ENCODE results near the gene EPO. TPM values are rescaled to one million over a fixed set of nuclear protein-coding genes. Genes with fewer than 3 reads are reported as not detected.
A peak's percentile ranks its signal among the peaks of the same experiment; 100 is the strongest.

EPO gene
- total and polyA plus RNA-seq, 2 donors (not counting 1 experiment from before 2014, with no cell fraction given), result 0.10 TPM; not detected in 1

GRCh38 chr7:100678291-100678984 lies 41.8 kb upstream of the EPO start:
- Histone ChIP-seq H3K79me2 (ENCODE audit: control insufficient read depth, insufficient read depth, low read length) (peaks cover 12% of the 10 kb centered on the region), H3K27me3 (replicated peaks in 1 of 4; ENCODE audit: control extremely low read depth in 1 of 4, control insufficient read depth in 3 of 4, insufficient read depth in 4 of 4, low read length in 3 of 4) (no peaks in the 10 kb centered on the region), H2AFZ (ENCODE audit: insufficient read depth, low read depth, low read length, poor library complexity, severe bottlenecking) (no peak overlapping the region), H4K20me1 (ENCODE audit: control insufficient read depth, insufficient read depth, low read length, poor library complexity, severe bottlenecking) (peaks cover 57% of the 10 kb centered on the region), H3K4me2 (replicated peaks; ENCODE audit: low read depth, low read length, poor library complexity, severe bottlenecking) (no peak overlapping the region), H3K9me3 (ENCODE audit: control extremely low read depth in 1 of 3, control insufficient read depth in 2 of 3, insufficient read depth in 1 of 3, low read length in 2 of 3) (no peaks in the 10 kb centered on the region), H3K4me1 (ENCODE audit: control insufficient read depth in 2 of 2, insufficient read depth in 2 of 2, low read length in 2 of 2) (peaks cover 0 to 3% of the 10 kb centered on the region in 2 donors), H3K9ac (ENCODE audit: low read length) (no peak overlapping the region), H3K27ac (ENCODE audit: low read length in 2 of 2) (no peak overlapping the region), H3K36me3 (replicated peaks in 1 of 2; ENCODE audit: control extremely low read depth in 1 of 2, control insufficient read depth in 1 of 2, extremely low read depth in 1 of 2, insufficient read depth in 2 of 2, low read length in 1 of 2) (peaks cover 0 to 59% of the 10 kb centered on the region in 2 experiments), H3K4me3 (ENCODE audit: control extremely low read depth in 1 of 5, extremely low read depth in 1 of 5, insufficient read depth in 1 of 5, low read depth in 2 of 5, low read length in 4 of 5) (no peak overlapping the region)
- H3K4me3 Mint-ChIP-seq, result no peak overlapping the region
- H3K27ac Mint-ChIP-seq, result peak overlapping the region; percentile 79
- H3K4me1 Mint-ChIP-seq, result peaks cover 7% of the 10 kb centered on the region
- DNase-seq (peak; percentile 51), ATAC-seq (ENCODE audit: low read depth) (no peak)
- POLR2A ChIA-PET, result interaction anchor here (0.6 to 2.1 kb wide), 3 partner anchors 13 to 66 kb away, joined by 3 to 9 read pairs (median 3); partner anchors contain the start of gene MOSPD3
- intact Hi-C loops (cut with micrococcal nuclease), result loop anchor here (10.0 kb wide), 1 partner anchor 594 kb away; the partner anchor contains the start of genes COPS6 and ZNF3
- CTCF ChIA-PET, result interaction anchor here (1.1 to 4.7 kb wide), 3 partner anchors 12 to 41 kb away, joined by 3 to 53 read pairs (median 18); no protein-coding TSS in a partner anchor
- no peaks in the 10 kb centered on the region for H3K27me3 Mint-ChIP-seq
- no peak for TF ChIP-seq CTCF (IDR thresholded peaks at IDR 0.05)
- TF ChIP-seq EZH2 (IDR thresholded peaks at IDR 0.05; ENCODE audit: borderline replicate concordance, insufficient read depth, low read depth, low read length, poor library complexity, severe bottlenecking), result no peak
- 85% methylated on average over 33 of the region's 35 CpGs for WGBS (ENCODE audit: insufficient coverage)
- H3K9me3 Mint-ChIP-seq (ENCODE audit: insufficient read depth), result no peaks in the 10 kb centered on the region
